Measurements from ENCODE around the gene ESRRB.

The ESRRB gene

GRCh38 chr14:76550534-76550933, 174.6 kb downstream of the ESRRB start:
- no peak for DNase-seq

- DNase-seq = no peak
Observed at GRCh38 chr14:76551116-76551515, 175.2 kb downstream of the ESRRB start.
